DMS114 treated with DMSO at 0.1 percent for 48 hours (cell line): Measurements from ENCODE around the gene ARHGEF19.
"Not testable (repeated sequence)": the region's sequence is repeated elsewhere in the genome, so short reads cannot be mapped to it uniquely, and the experiment has no call there.

Source experiments
- DNase-seq: peaks from one replicate; lab custom pipeline; 2025; ENCODE audit not compliant: unreplicated experiment; lab: John Stamatoyannopoulos, UW

The ARHGEF19 gene

GRCh38 chr1:16212251-16212961 is at the start of gene ARHGEF19:
ARHGEF19 (minus strand) TSS chr1:16212652; CDS start chr1:16209054, 3,598 bp downstream.
- no peak for DNase-seq

- no peak for DNase-seq
Measured at GRCh38 chr1:16262067-16262466, 49.6 kb upstream of the ARHGEF19 start.

- no peak for DNase-seq
Measured at GRCh38 chr1:16260814-16261213, 48.4 kb upstream of the ARHGEF19 start.

GRCh38 chr1:16258591-16259135 is 46.2 kb upstream of the ARHGEF19 start:
- DNase-seq = no peak

GRCh38 chr1:16257968-16258367 is 45.5 kb upstream of the ARHGEF19 start:
- DNase-seq = no peak

- not testable (repeated sequence) for DNase-seq
Measured at GRCh38 chr1:16257556-16257955, 45.1 kb upstream of the ARHGEF19 start.

- no peak for DNase-seq
Measured at GRCh38 chr1:16256478-16256877, 44.0 kb upstream of the ARHGEF19 start.

GRCh38 chr1:16254263-16254928 is 41.9 kb upstream of the ARHGEF19 start:
- no peak for DNase-seq

- DNase-seq = no peak
Measured at GRCh38 chr1:16253332-16253922, 41.0 kb upstream of the ARHGEF19 start.

GRCh38 chr1:16252912-16253311 is 40.5 kb upstream of the ARHGEF19 start:
- no peak for DNase-seq

GRCh38 chr1:16251381-16251780 is 38.9 kb upstream of the ARHGEF19 start:
- no peak for DNase-seq

- DNase-seq = no peak
Measured at GRCh38 chr1:16250524-16251251, 38.2 kb upstream of the ARHGEF19 start.

GRCh38 chr1:16249596-16250241 is 37.3 kb upstream of the ARHGEF19 start:
- no peak for DNase-seq

- no peak for DNase-seq
Measured at GRCh38 chr1:16248603-16249516, 36.4 kb upstream of the ARHGEF19 start.

GRCh38 chr1:16248007-16248436 is 35.6 kb upstream of the ARHGEF19 start:
- no peak for DNase-seq

- no peak for DNase-seq
Measured at GRCh38 chr1:16247441-16247840, 35.0 kb upstream of the ARHGEF19 start.

GRCh38 chr1:16246961-16247360 is 34.5 kb upstream of the ARHGEF19 start:
- DNase-seq = no peak

- DNase-seq = not testable (repeated sequence)
Measured at GRCh38 chr1:16246239-16246638, 33.8 kb upstream of the ARHGEF19 start.

GRCh38 chr1:16245476-16246196 is 33.2 kb upstream of the ARHGEF19 start:
- no peak for DNase-seq
